ENCODE measurements around the gene ASB6.

ASB6 gene

GRCh38 chr9:129624168-129624759 is 17.7 kb downstream of the ASB6 start:
- DNase-seq, result no peak

- no peak for DNase-seq
Observed at GRCh38 chr9:129623331-129623730, 18.6 kb downstream of the ASB6 start.

GRCh38 chr9:129620669-129621295 is 21.2 kb downstream of the ASB6 start, which contains the start of gene C9orf50:
C9orf50 (minus strand) TSS chr9:129621101; CDS start chr9:129620574, 527 bp downstream.
- DNase-seq, result no peak

GRCh38 chr9:129619787-129620668 is 21.9 kb downstream of the ASB6 start:
- DNase-seq, result no peak

GRCh38 chr9:129617167-129617566 is 24.8 kb downstream of the ASB6 start:
- no peak for DNase-seq

- DNase-seq, result no peak
Observed at GRCh38 chr9:129615407-129616285, 26.3 kb downstream of the ASB6 start.

GRCh38 chr9:129614932-129615331 is 27.0 kb downstream of the ASB6 start:
- no peak for DNase-seq

- no peak for DNase-seq
Observed at GRCh38 chr9:129613520-129614175, 28.3 kb downstream of the ASB6 start.

GRCh38 chr9:129612815-129613519 is 29.0 kb downstream of the ASB6 start:
- no peak for DNase-seq

- no peak for DNase-seq
Observed at GRCh38 chr9:129612123-129612522, 29.8 kb downstream of the ASB6 start.

GRCh38 chr9:129611307-129611800 is 30.6 kb downstream of the ASB6 start:
- DNase-seq, result no peak

GRCh38 chr9:129610473-129611306 is 31.3 kb downstream of the ASB6 start:
- peak; percentile 24 for DNase-seq

- DNase-seq, result no peak
Observed at GRCh38 chr9:129610213-129610472, 31.8 kb downstream of the ASB6 start.

- DNase-seq, result no peak
Observed at GRCh38 chr9:129609486-129610212, 32.3 kb downstream of the ASB6 start.

GRCh38 chr9:129608561-129609481 is 33.1 kb downstream of the ASB6 start:
- DNase-seq, result no peak

- no peak for DNase-seq
Observed at GRCh38 chr9:129607027-129607387, 34.9 kb downstream of the ASB6 start.

- DNase-seq, result no peak
Observed at GRCh38 chr9:129606161-129607026, 35.6 kb downstream of the ASB6 start.

- no peak for DNase-seq
Observed at GRCh38 chr9:129604766-129605163, 37.2 kb downstream of the ASB6 start.
